Activated T-helper 1 cell treated with anti-CD3 and anti-CD28 coated beads, Interleukin-2, amount 50 U/mL, for 16 hours (primary cell): ENCODE results near the gene SLC22A13.
"Not testable (repeated sequence)": the region's sequence is repeated elsewhere in the genome, so short reads cannot be mapped to it uniquely, and the experiment has no call there.

Source experiments
- DNase-seq, 2 donors: peaks; one replicate each; pipeline ENCODE4 v3.0.0-alpha.2; 2020; ENCODE audit warnings: low read depth in 1 of 2, low spot score in 1 of 2

Gene SLC22A13

DNA sequence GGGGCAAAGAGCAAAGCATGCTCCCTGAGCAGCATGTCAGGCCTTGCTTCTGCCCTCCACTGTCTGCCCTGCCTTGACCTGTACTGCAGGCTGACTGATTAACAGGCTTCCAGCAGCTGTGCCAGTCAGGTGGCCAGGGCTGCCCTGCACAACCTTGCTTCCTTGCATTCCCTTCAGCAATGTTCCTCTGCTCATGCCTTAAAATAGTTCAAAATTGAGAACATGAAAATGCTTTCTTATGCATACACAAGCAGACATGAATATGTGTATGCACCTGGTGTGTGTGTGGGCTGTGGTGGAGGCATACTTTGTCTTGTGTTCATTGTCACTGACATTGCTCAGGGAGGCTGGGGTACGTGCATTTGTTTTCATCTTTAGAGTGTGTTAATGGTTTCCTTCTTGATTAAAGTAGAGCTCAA is 1.2 kb upstream of the SLC22A13 start:
- no peak for DNase-seq

DNA sequence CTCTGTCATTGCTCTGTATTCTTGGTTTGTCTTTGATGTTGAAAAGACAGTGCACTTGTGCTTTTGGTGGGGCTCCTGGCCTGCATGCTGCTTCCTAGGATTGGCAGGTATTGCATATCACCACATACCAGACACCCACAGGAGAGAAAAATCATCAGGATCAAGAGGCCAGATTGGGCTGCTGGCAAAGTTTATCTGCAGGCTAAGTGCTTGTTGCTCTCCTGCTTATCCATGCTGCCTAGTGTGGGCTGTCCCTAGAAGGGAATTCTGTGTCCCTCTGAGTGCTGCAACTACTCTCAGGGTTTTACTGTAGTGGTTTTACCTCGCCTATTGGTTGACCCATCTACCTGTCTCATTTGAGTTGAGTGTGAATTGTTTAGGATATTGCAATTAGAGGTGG is 833 bp upstream of the SLC22A13 start:
- DNase-seq, result no peak

DNA sequence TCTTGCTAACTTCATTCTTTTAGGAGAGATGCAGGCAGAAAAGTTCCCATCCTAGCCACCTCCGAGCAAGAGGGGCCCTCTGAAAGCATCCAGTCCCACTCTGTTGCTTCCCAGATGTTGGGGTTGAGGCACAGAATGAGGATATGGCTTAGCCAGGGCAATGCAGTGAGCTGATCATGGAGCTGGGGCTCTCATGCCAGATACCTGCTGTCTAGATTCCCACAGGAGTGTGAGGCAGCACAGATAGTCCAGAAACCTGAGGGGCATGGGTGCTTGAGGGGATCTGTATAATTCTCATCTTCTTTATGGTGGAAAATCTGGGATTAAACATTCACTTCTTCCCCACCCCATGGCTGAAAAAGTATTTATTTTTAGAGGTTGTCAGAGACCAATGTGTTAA is 1.2 kb downstream of the SLC22A13 start:
- DNase-seq, result no peak

DNA sequence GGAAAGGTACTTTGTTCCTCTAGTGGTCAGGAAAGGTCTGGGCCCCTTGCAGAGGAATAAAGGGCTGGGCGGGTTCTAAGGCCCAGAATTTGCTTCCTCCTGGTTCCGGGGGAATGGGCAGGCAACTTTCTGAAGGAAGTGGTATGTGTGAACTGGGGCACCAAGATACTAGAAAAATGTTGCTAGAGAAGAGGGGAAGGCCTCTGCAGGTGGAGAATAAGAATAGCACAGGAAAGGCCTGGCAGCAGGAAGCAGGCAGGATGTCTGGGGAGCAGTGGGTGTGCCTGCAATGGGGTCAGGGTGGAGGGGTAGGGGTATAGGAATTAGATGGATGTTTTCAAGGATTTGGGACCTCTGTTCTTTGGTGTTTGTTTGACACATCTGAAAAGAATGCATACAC is 2.0 kb downstream of the SLC22A13 start:
- DNase-seq, result no peak

DNA sequence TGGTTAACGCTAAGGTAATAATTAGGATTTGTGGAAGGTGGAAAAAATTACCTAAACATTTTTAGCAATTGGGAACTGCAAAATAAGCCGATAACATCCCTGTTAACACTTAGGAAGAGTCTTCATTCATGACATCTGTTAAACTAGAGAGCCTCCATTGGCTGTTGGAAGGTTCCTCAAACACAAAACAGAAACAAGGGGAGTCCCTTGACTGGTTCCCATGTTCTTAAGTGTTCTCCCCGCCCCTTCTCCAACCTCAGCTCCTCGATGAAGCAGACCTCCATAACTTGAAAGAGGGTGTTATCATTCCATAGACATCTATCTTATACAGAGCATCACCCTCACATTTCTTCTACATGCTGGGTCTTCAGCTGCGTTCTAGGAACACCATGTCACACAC is 2.5 kb downstream of the SLC22A13 start:
- no peak for DNase-seq

DNA sequence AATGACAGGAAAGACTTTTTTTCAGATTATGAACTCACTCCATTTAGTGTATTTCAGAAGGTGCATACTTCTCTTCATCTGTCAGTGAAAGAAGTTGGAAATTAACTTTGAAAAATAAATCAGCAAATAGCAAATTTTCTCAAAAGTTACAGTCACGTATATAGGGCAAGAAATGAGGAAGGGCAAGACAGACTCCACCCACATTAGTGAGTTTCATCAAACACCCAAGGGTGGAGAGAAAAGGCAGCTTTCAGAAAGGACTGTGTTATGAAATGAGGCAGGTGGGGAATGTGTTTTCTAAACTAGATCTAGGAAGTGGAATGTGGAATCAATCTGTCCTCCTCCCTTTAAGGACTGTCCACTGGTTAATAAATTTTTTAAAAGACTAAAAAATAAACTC is 2.9 kb downstream of the SLC22A13 start:
- DNase-seq, result no peak

DNA sequence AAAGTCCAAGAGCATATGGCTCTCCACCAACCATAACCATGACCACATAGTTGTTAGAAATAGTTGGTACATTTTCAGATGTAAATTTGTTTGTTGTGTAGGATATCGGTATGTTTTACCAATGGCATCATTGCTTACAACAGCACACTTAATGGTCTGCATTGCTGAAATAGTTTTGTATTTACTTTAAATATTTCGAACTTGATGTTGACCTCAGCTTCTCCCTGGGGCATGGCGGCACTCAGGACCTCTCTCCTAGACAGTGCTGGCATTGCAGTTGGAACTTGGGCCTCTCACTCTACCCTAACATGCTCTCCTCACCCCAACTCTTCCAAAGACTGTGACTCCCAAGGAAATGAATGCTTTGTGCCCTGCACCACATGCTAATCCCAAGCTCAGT is 5.0 kb downstream of the SLC22A13 start:
- DNase-seq, result no peak

DNA sequence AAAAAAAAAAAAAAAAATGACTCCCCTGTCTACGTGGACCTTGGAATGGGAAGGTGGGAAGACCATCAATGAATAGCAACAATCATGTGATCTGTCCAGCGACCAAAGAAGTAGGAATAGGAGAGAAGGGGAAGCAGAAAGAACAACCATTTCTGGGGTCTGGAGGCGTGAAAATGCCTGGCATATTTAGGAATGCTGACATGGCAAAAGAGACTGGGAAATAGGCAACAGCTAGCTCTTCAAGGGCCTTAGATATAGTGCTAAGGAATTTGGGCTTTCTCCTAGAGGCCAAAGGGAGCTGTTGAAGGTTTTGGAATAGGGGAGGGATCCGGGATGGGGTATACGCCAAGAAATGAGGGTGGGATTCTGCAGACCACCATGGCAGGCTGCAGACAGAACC is 5.9 kb downstream of the SLC22A13 start:
- no peak for DNase-seq

DNA sequence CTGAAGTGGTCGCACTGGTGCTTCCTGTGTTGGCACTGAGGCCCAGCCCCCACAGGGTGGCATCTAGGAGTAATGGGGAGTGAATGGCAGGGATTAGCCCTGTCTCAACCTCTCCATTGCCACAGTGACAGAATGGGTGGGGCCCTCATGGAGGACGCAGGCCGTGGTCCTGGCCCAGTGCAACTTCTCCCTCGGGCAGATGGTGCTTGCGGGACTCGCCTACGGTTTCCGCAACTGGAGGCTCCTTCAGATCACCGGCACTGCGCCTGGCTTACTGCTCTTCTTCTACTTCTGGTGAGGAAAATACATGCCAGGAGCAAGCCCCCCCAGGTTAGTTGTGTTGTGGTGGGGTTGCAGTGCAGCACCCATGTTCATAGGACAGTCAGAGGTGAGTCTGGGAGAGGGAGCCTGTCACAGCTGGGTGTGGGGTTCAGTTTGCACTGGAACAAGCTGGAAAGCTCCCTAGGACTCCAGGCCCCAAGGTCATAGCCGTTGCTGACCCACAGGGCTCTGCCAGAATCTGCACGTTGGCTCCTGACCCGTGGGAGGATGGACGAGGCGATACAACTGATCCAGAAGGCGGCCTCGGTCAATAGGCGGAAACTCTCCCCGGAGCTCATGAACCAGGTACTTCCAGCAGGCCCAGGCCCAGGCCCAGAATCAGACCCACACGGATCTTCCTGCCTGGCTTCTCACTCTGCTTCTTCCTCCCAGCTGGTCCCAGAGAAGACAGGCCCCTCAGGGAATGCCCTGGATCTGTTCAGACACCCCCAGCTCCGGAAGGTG is 9.4 kb downstream of the SLC22A13 start:
- DNase-seq, result no peak

DNA sequence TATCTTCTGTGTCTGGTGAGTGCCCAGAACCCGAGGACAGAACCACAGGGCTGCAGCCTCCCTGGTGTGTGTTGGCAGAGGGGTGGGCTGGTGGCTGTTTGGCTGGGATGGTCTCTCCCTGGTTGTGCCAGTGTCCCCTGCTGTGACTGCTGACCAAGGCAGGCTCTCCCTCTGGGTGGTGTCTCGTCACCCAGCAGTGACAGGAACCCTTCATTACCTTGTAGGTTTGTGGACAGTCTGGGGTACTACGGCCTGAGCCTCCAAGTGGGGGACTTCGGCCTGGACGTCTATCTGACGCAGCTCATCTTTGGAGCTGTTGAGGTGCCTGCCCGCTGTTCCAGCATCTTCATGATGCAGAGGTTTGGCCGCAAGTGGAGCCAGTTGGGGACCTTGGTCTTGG is 10.0 kb downstream of the SLC22A13 start:
- no peak for DNase-seq

DNA sequence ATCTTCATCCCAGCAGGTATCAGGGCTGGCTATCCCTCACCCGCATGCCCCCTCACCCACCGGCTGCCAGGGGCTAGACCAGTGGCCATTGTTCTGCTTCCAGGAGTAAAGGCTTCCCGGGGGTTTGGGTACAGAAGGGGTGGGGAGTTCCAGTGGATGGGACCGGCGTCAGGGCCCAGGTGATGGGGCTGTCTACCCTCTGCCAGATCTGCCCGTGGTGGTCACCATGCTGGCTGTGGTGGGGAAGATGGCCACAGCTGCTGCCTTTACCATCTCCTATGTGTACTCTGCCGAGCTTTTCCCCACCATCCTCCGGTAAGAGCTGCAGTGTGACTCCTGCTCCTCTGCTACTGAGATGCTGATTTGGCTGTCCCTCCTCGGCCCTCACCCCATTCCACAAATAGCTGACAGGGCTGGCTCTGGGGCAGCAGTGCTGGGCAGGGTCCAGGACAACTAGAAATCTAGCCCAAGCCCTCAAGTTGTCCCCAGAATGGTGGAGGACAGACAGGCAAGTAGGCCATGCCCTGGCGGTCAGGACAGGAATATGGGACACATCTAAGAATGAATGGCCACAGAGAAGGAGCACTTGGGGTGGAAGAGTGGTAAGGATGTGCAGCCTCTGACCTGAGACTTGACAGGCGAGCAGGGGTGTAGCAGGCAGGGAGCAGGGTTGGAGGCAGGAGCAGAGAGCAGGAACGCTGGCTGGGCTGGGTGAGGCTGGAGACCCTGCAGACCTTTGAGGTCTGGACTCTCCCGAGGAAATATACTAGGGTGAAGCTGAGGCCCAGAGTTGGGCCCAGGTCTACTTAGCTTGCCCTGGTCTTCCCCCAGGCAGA is 10.7 kb downstream of the SLC22A13 start:
- DNase-seq, result no peak

DNA sequence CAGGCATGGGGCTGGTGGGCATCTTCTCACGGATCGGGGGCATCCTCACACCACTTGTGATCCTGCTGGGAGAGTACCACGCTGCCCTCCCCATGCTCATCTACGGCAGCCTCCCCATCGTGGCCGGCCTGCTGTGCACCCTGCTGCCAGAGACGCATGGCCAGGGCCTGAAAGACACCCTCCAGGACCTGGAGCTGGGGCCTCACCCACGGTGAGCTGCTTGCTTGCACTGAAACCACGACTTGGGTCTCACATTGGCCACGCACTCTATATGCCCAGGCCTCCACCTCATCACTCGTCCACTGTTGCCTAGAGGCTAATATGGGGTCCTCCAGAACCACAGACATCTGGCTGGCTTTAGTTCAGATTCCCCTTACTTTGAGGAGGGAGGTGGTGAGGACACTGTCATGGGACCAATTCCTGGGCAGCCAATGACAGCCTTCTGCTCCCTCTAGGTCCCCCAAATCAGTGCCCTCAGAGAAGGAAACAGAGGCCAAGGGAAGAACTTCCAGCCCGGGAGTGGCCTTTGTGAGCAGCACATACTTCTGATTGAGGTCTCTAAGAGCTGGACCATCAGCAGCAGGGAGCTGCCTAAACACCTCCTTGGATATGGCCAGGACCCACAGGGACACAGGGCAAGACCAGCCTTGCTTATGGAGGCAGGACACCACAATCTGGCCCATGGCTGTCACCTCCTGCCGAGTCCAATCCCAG is 11.5 kb downstream of the SLC22A13 start:
- DNase-seq, result no peak

DNA sequence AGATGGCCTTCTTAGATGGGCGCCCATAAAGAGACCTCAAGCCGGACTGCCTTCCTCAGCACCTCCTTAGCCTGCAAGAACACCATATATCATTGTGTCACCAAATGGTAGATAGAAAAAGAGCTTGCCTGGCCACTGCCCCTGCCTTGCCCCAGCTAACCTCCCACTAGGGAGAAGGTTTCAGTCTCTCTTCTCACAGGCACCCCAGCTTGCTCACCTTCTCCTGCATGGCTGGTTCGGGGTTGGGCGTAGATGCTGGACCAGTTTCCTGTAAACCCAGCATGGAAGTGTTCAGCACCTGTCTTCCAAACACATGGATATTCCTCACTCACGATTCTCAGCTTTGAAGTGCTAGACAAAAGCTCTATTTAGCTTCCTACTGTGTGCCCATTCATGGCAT is 13.2 kb downstream of the SLC22A13 start:
- DNase-seq, result no peak

DNA sequence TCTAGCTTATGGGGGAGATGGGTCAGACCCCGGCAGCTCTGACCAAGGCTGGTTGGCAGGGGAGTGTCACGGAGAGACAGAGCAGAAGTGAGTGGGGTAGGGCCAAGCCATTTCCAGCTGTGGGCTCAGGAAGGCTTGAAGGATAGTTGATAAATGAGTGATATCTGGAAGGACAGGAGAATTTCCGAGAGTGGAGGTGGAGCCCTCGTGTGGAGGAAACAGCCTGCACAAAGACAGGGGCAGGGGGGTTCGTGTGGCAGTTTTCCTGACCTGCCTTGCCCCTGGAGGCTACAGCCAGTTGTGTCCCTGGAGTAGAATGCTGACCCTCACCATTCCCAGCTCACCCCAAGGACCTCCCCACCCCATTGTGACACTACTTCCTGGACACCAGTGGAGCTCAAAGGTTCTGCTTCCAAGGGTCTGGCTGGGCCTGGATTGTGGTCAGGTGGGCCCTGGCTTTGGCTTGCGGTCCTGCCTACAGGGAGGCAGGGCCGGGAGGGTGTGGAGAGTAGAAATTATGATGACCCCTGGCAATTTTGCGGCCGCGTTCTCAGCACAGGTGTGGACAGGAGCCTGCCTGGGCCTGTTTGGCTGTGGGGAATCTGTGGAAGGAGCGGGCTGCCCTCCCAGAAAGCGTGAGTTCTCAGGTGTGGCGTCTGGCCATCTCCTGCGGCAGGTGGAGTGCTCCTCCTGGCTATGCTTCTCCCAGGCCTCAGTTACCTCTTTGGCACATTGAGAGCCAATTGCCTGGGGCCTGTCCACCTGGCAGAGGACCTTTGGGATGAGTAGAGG is 16.5 kb downstream of the SLC22A13 start, which contains the start of gene SLC22A14:
SLC22A14 (plus strand) TSS at position 400 of the 792 bp plus-strand sequence. CDS start 23,733 bp downstream, outside the sequence.
- DNase-seq, result no peak

DNA sequence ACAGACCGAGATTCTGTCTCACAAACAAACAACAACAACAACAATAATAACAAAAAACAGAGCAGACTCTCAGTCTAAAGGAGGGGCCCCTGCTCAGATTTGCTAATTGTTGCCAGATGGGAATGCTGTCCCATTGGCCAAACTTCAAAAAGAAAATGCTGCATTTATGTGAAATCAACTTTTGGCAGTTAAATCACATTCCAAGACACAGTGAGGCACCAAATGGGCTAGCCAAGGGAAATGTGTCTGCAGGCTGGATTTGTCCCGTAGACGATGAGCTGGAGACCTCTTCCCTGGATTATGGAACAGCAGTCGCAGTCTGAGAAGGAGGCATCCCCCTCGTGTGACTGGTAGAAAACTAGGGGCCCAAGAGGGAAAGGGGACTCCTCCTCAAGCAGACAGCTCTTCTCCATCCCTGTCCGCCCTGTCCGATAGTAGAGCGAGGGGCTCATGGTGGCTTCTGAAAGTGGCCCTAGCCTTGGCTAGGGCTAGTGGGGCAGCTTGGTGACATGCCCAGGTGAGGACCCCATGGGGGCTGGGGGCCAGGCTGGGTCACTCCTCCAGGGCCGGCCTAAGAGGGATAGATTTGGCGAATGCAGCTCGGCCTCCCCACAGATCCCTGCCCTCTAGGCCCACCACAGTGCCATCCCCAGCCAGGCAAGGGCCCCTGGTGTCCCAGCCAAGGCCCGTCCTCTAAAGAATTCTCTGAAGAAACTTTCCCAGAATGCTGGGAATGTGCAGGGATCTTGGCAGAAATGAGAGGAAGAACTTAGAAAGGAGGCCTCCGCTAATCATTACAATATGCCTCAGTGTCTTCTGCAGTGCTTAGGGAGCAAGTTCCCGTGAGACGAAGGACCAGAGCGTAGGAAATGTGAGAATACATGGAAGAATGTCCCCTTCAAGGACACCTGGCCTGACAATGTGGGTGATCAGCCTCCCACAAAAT is 18.5 kb downstream of the SLC22A13 start:
- DNase-seq, result no peak

DNA sequence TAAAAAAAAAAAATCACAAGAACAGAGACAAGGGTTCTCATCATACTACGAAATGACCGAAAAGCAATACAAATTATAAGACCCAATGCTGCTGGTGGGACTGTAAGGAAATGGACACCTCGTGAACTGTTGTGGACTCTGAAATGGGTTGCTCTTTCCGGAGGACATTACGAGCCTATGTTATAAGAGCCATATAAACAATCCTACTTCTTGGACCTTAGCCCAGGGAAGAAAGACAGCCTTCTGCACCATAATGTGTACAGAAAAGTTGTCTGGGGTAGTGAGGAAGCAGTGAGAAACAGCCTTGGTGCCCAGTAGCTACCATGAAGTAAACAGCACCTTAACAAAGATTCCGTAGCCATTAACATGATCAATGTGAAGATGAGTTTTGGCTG is 19.1 kb downstream of the SLC22A13 start:
- no peak for DNase-seq

DNA sequence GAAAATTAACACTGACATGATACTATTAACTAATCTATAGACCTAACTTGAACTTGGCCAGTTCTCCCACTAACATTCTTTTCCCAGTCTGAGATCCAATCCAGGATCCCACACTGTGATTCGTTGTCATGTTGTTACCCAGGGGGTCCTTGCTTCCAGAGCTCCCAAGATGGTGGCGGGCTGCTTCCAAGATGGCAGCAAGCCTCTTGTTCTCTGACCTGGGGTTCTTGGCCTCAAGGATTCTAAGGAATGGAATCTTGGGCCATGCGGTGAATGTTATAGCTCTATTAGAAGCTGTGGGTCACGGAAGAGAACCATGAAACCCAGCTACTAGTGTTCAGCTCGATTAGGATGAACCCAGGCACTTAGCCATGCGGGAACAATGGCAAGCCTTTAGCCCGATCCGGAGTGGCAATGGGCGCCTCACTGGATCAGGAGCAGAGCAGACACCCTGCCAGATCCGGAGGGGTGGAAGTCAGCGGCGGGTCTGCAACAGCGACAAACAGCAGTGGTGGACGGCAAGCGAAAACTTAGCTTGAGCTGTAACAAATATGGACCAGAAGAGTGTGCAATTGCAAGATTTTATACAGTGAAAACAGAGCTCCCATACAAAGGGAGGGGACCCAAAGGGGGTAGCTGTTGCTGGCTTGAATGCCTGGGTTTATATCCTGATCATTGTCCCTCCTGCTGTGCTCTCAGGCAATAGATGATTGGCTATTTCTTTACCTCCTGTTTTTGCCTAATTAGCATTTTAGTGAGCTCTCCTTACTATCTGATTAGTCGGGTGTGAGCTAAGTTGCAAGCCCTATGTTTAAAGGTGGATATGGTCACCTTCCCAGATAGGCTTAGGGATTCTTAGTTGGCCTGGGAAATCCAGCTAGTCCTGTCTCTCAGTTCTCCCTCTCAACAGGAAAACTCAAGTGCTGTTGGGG is 23.9 kb downstream of the SLC22A13 start:
- not testable (repeated sequence) for DNase-seq

DNA sequence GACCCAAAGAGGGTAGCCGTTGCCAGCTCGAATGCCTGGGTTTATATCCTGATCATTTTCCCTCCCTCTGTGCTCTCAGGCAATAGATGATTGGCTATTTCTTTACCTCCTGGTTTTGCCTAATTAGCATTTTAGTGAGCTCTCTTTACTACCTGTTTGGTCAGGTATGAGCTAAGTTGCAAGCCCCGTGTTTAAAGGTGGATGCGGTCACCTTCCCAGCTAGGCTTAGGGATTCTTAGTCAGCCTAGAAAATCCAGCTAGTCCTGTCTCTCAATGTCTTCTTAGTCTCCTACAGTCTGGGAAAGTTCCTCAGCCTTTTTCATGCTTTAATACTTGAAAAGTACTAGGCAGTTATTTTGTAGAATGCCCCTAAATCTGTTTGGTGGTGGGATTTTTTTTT is 31.4 kb downstream of the SLC22A13 start:
- DNase-seq, result not testable (repeated sequence)

DNA sequence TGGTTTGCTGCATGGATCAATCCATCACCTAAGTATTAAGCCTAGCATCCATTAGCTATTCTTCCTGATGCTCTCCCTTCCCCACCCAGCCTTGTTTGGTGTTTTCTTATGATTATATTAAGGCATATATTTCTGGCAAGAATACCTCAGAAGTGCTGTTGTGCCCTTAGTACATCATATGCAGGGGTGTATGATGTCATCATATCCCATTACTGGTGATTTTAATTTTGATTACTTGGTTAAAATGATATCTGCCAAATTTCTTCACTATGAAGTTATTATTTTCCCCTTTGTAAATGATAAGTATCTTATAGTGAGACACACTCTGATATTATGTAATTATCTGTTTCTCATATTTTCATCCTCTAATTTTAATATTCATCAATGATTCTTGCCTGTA is 31.9 kb downstream of the SLC22A13 start:
- no peak for DNase-seq
